HCT116 (cell line): Measurements from ENCODE around the gene TNFAIP8L3. TPM values are rescaled to one million over a fixed set of nuclear protein-coding genes. Genes with fewer than 3 reads are reported as not detected.

Source experiments
- ATAC-seq: fragments of 200-7000 bp; cut with Tn5 transposase; 2 replicates; pipeline ENCODE4 v1.9.1; 2020; ENCODE audit warnings: mild to moderate bottlenecking, moderate library complexity
- BruUV-seq: library from RNA; stranded (reverse); fragments of 400-500 nt; replicated peaks from 2 replicates; lab custom pipeline; 2021; lab: Mats Ljungman, UMichigan
- CTCF ChIA-PET: fragments of 300-600 bp; sonication (Branson Sonifier 250); formaldehyde crosslinking; loops from one replicate; lab custom pipeline; 2021; ENCODE audit warnings: antibody characterized with exemption; lab: Charles Lee
- POLR2A ChIA-PET: fragments of 300-600, 350-600 bp; sonication (Branson Sonifier 250); formaldehyde crosslinking; loops from one replicate; lab custom pipeline; 2021; ENCODE audit warnings: antibody characterized with exemption; lab: Charles Lee
- RAD21 ChIA-PET, 2 experiments: fragments of 300-600 bp; sonication (Branson Sonifier 250); formaldehyde crosslinking; loops; one replicate each; lab custom pipeline; 2023; ENCODE audit warnings: low total read pairs in 2 of 2; ENCODE audit not compliant: uncharacterized antibody in 2 of 2, unreplicated experiment in 2 of 2, low non-redundant PET in 1 of 2; lab: Charles Lee
- DNase-seq: peaks from one replicate; pipeline ENCODE4 v3.0.0-alpha.2; 2010; ENCODE audit warnings: low read depth, low spot score
- H2AFZ ChIP-seq: fragments of 200-600 bp; shearing (Covaris generic), sonication (generic); 2 replicates; pipeline ENCODE4 v1.6.1; 2017; ENCODE audit warnings: low read depth, mixed run types, mixed read lengths, antibody characterized with exemption, low read length; ENCODE audit not compliant: poor library complexity, severe bottlenecking
- H3K27ac ChIP-seq: 2 replicates; pipeline ENCODE4 v1.5.1; 2012; ENCODE audit warnings: low read depth, low read length
- H3K27me3 ChIP-seq: fragments of 200-600 bp; sonication (generic); 2 replicates; pipeline ENCODE4 v1.6.1; 2016; ENCODE audit warnings: mixed run types, low read length, mixed read lengths; ENCODE audit not compliant: insufficient read depth
- H3K36me3 ChIP-seq, 2 experiments: fragments of 200-500 bp in 1 of 2; fragments of 200-600 bp in 1 of 2; sonication (Bioruptor generic) in 1 of 2; sonication (generic) in 1 of 2; 2 replicates each; pipeline versions ENCODE4 v1.5.1 to v1.6.1; 2014 to 2016; ENCODE audit warnings: low read length in 2 of 2, inconsistent platforms in 1 of 2, mixed read lengths in 1 of 2, mixed run types in 1 of 2; ENCODE audit not compliant: insufficient read depth in 2 of 2, control insufficient read depth in 1 of 2
- H3K4me1 ChIP-seq, 2 experiments: fragments of 200-600 bp in 1 of 2; sonication (generic) in 1 of 2; 2 replicates each; pipeline versions ENCODE4 v1.5.1 to v1.6.1; 2012 to 2017; ENCODE audit warnings: low read length in 2 of 2, inconsistent platforms in 1 of 2, mild to moderate bottlenecking in 1 of 2, mixed read lengths in 1 of 2, mixed run types in 1 of 2, moderate library complexity in 1 of 2; ENCODE audit not compliant: insufficient read depth in 2 of 2, control insufficient read depth in 1 of 2
- H3K4me2 ChIP-seq: fragments of 200-600 bp; sonication (generic); 2 replicates; pipeline ENCODE4 v1.6.1; 2017; ENCODE audit warnings: mixed run types, low read length, mixed read lengths
- H3K4me3 ChIP-seq, 2 experiments: fragments of 200-600 bp in 1 of 2; sonication (generic) in 1 of 2; replicated peaks in 1 of 2; 2 replicates each; pipeline ENCODE4 v1.5.1; 2011 to 2016; ENCODE audit warnings: low read length in 2 of 2, control low read depth in 1 of 2, low read depth in 1 of 2, mild to moderate bottlenecking in 1 of 2, mixed read lengths in 1 of 2, mixed run types in 1 of 2
- H3K79me2 ChIP-seq: fragments of 200-600 bp; sonication (generic); 2 replicates; pipeline ENCODE4 v1.6.1; 2017; ENCODE audit warnings: mild to moderate bottlenecking, mixed run types, low read length, moderate library complexity, mixed read lengths; ENCODE audit not compliant: insufficient read depth
- H3K9ac ChIP-seq: fragments of 200-600 bp; sonication (generic); 2 replicates; pipeline ENCODE4 v1.6.1; 2016; ENCODE audit warnings: low read length, mixed read lengths
- H3K9me2 ChIP-seq: fragments of 200-600 bp; sonication (generic), shearing (Covaris generic); 2 replicates; pipeline ENCODE4 v1.6.1; 2017; ENCODE audit warnings: mixed run types, mild to moderate bottlenecking, moderate library complexity; ENCODE audit not compliant: insufficient read depth
- H3K9me3 ChIP-seq, 2 experiments: fragments of 200-500 bp in 1 of 2; fragments of 200-600 bp in 1 of 2; sonication (Bioruptor generic) in 1 of 2; sonication (generic) in 1 of 2; 2 replicates each; pipeline ENCODE4 v1.6.1; 2014 to 2017; ENCODE audit warnings: low read length in 2 of 2, mixed read lengths in 2 of 2, inconsistent platforms in 1 of 2, low read depth in 1 of 2, mild to moderate bottlenecking in 1 of 2, mixed run types in 1 of 2, moderate library complexity in 1 of 2; ENCODE audit not compliant: control insufficient read depth in 1 of 2, insufficient read depth in 1 of 2
- H4K20me1 ChIP-seq: fragments of 200-600 bp; sonication (generic), shearing (Covaris generic); 2 replicates; pipeline ENCODE4 v1.6.1; 2017; ENCODE audit warnings: mixed run types, mild to moderate bottlenecking, moderate library complexity; ENCODE audit not compliant: insufficient read depth
- CBX3 ChIP-seq: IDR thresholded peaks from 2 replicates; pipeline ENCODE4 v1.6.1; 2012; ENCODE audit warnings: low read depth
- CEBPB ChIP-seq: IDR thresholded peaks from 2 replicates; pipeline ENCODE4 v1.6.1; 2012; ENCODE audit warnings: low read depth
- EGR1 ChIP-seq: IDR thresholded peaks from 2 replicates; pipeline ENCODE4 v1.6.1; 2012; ENCODE audit warnings: low read depth
- ELF1 ChIP-seq: IDR thresholded peaks from 2 replicates; pipeline ENCODE4 v1.6.1; 2012; ENCODE audit warnings: low read depth, borderline replicate concordance
- EZH2phosphoT487 ChIP-seq: fragments of 200-600 bp; IDR thresholded peaks from 2 replicates; pipeline ENCODE4 v1.6.1; 2018; ENCODE audit warnings: antibody characterized with exemption, borderline replicate concordance
- JUND ChIP-seq: IDR thresholded peaks from 2 replicates; pipeline ENCODE4 v1.6.1; 2012
- POLR2AphosphoS5 ChIP-seq: IDR thresholded peaks from 2 replicates; pipeline ENCODE4 v1.6.1; 2011; ENCODE audit warnings: mild to moderate bottlenecking, low read depth, low read length, moderate library complexity
- RAD21 ChIP-seq: IDR thresholded peaks from 2 replicates; pipeline ENCODE4 v1.6.1; 2012; ENCODE audit warnings: low read depth, mild to moderate bottlenecking
- SIN3A ChIP-seq: IDR thresholded peaks from 2 replicates; pipeline ENCODE4 v1.6.1; 2012; ENCODE audit warnings: low read depth
- TCF7L2 ChIP-seq: IDR thresholded peaks from 2 replicates; pipeline ENCODE4 v1.7.0; 2011; ENCODE audit warnings: borderline replicate concordance, inconsistent platforms; ENCODE audit not compliant: insufficient read depth, insufficient read length; ENCODE audit errors: extremely low read depth
- YY1 ChIP-seq: IDR thresholded peaks from 2 replicates; pipeline ENCODE4 v1.6.1; 2011; ENCODE audit warnings: low read length, low read depth, moderate library complexity, mild to moderate bottlenecking; ENCODE audit not compliant: insufficient replicate concordance; ENCODE audit errors: extremely low read depth
- ZNF274 ChIP-seq: fragments of 200-500 bp; sonication (Bioruptor generic); IDR thresholded peaks from 2 replicates; pipeline ENCODE4 v1.6.1; 2014; ENCODE audit warnings: mild to moderate bottlenecking, low read depth, low read length, inconsistent platforms
- intact Hi-C: fragments of 100-400 bp; cut with micrococcal nuclease; formaldehyde crosslinking; loops from 2 replicates; pipeline ENCODE4 v1.10.0; 2022
- total RNA-seq: library from RNA; stranded (reverse); gene quantifications from one replicate; pipeline ENCODE4 v1.2.1, GENCODE V29; 2021; ENCODE audit not compliant: unreplicated experiment
- TF ChIP-seq, protein P1 (sequence below): IDR thresholded peaks from 2 replicates; pipeline ENCODE4 v1.6.1; 2012
- TF ChIP-seq, protein P2 (sequence below): IDR thresholded peaks from 2 replicates; pipeline ENCODE4 v1.6.1; 2012; ENCODE audit warnings: low read depth
- TF ChIP-seq, protein P3 (sequence below): IDR thresholded peaks from 2 replicates; pipeline ENCODE4 v1.6.1; 2011; ENCODE audit warnings: mild to moderate bottlenecking, low read length, moderate library complexity; ENCODE audit not compliant: insufficient replicate concordance; ENCODE audit errors: extremely low read depth

Gene TNFAIP8L3
- total RNA-seq, 1 experiment from 2014 or later: 0.47 TPM

DNA sequence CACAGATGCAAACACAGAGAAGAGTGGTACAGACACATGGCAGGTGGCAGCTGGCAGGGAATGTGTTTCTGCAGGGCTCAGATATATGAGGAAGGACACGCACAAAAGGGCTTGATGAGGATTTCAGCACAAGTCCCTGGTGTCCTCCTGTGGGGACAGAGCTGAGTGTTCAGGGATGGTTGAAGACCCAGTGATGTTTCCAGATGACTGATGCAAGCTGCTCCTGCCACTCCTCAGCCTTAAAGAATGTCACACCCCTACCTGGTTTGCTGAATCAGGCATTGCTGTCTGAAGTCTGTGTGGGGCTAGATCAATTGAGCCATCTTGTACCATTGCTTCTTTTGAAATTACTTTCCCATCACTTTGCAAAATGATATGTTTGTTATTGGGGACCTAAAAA, 40.2 kb downstream of the TNFAIP8L3 start:
- H2AFZ ChIP-seq: no peak overlapping the region
- ATAC-seq (no peak), DNase-seq (no peak)
- TF ChIP-seq, protein P1, sequence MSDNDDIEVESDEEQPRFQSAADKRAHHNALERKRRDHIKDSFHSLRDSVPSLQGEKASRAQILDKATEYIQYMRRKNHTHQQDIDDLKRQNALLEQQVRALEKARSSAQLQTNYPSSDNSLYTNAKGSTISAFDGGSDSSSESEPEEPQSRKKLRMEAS: no peak
- TF ChIP-seq SIN3A (no peak), TCF7L2 (no peak), EGR1 (no peak), JUND (no peak), CEBPB (no peak)
- no peaks in the 10 kb centered on the region for H3K4me1 ChIP-seq
- H3K4me2 ChIP-seq: no peak overlapping the region
- CTCF ChIA-PET: no interaction called here
- no peaks in the 10 kb centered on the region; the same call in 1 of the 2 replicates for H3K9me2 ChIP-seq
- no peak overlapping the region for H3K4me3 ChIP-seq
- no peaks in the 10 kb centered on the region for H3K79me2 ChIP-seq
- BruUV-seq: no TSS peak
- no peak overlapping the region for H3K27ac ChIP-seq
- H3K27me3 ChIP-seq: no peaks in the 10 kb centered on the region
- no peaks in the 10 kb centered on the region for H3K9me3 ChIP-seq
- RAD21 ChIA-PET: no interaction called here
- H4K20me1 ChIP-seq: no peaks in the 10 kb centered on the region
- H3K36me3 ChIP-seq: no peaks in the 10 kb centered on the region
- no peak overlapping the region for H3K9ac ChIP-seq
- intact Hi-C loops: no loop called here
- POLR2A ChIA-PET: interaction anchor here (1.3 kb wide), 1 partner anchor 8 kb away, joined by 4 read pairs; no protein-coding TSS in a partner anchor

DNA sequence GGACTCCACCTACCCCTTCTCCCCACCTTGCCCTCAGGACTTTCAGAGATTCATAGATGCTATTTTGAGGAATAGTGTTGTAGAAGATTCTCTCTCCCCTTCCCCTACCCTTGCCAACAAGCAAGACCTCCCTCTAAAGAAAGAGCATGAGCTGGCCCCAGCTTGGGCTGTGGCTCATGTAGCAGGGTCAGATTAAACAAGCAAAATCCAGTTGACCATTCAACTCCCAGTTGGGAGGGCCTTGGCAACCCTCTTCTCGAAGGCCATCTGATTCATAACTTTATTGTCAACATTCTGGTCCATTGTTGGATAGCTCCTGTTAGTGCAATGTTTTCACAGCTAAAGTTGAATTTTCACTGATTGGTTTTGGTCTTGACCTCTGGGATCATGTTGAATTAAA, 41.1 kb downstream of the TNFAIP8L3 start:
- intact Hi-C loops: no loop called here
- ChIA-PET POLR2A (interaction anchor here (1.3 kb wide), 1 partner anchor 9 kb away, joined by 4 read pairs; no protein-coding TSS in a partner anchor), CTCF (no interaction called here)
- no peak for TF ChIP-seq POLR2AphosphoS5
- no peak for TF ChIP-seq ELF1
- TF ChIP-seq YY1: no peak
- TF ChIP-seq, protein P2, sequence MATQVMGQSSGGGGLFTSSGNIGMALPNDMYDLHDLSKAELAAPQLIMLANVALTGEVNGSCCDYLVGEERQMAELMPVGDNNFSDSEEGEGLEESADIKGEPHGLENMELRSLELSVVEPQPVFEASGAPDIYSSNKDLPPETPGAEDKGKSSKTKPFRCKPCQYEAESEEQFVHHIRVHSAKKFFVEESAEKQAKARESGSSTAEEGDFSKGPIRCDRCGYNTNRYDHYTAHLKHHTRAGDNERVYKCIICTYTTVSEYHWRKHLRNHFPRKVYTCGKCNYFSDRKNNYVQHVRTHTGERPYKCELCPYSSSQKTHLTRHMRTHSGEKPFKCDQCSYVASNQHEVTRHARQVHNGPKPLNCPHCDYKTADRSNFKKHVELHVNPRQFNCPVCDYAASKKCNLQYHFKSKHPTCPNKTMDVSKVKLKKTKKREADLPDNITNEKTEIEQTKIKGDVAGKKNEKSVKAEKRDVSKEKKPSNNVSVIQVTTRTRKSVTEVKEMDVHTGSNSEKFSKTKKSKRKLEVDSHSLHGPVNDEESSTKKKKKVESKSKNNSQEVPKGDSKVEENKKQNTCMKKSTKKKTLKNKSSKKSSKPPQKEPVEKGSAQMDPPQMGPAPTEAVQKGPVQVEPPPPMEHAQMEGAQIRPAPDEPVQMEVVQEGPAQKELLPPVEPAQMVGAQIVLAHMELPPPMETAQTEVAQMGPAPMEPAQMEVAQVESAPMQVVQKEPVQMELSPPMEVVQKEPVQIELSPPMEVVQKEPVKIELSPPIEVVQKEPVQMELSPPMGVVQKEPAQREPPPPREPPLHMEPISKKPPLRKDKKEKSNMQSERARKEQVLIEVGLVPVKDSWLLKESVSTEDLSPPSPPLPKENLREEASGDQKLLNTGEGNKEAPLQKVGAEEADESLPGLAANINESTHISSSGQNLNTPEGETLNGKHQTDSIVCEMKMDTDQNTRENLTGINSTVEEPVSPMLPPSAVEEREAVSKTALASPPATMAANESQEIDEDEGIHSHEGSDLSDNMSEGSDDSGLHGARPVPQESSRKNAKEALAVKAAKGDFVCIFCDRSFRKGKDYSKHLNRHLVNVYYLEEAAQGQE: no peak
- no peak for TF ChIP-seq RAD21
- no peak for TF ChIP-seq SIN3A
- TF ChIP-seq CBX3: no peak
- TF ChIP-seq, protein P3, sequence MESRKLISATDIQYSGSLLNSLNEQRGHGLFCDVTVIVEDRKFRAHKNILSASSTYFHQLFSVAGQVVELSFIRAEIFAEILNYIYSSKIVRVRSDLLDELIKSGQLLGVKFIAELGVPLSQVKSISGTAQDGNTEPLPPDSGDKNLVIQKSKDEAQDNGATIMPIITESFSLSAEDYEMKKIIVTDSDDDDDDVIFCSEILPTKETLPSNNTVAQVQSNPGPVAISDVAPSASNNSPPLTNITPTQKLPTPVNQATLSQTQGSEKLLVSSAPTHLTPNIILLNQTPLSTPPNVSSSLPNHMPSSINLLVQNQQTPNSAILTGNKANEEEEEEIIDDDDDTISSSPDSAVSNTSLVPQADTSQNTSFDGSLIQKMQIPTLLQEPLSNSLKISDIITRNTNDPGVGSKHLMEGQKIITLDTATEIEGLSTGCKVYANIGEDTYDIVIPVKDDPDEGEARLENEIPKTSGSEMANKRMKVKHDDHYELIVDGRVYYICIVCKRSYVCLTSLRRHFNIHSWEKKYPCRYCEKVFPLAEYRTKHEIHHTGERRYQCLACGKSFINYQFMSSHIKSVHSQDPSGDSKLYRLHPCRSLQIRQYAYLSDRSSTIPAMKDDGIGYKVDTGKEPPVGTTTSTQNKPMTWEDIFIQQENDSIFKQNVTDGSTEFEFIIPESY: no peak
- TF ChIP-seq EZH2phosphoT487: no peak
- no peak for TF ChIP-seq ZNF274
- TF ChIP-seq TCF7L2: no peak
- TF ChIP-seq CEBPB: no peak

More for the DNA sequence above, 41.1 kb downstream of the TNFAIP8L3 start:
- H3K9me2 ChIP-seq: no peaks in the 10 kb centered on the region; the same call in 1 of the 2 replicates
- H3K36me3 ChIP-seq: no peaks in the 10 kb centered on the region
- no peaks in the 10 kb centered on the region for H3K27me3 ChIP-seq
- no peaks in the 10 kb centered on the region for H4K20me1 ChIP-seq
- no peak overlapping the region for H3K4me3 ChIP-seq
- H3K4me2 ChIP-seq: no peak overlapping the region
- H3K9ac ChIP-seq: no peak overlapping the region
- no peaks in the 10 kb centered on the region for H3K79me2 ChIP-seq
- no peaks in the 10 kb centered on the region for H3K9me3 ChIP-seq
- no peaks in the 10 kb centered on the region for H3K4me1 ChIP-seq
- no TSS peak for BruUV-seq
- ATAC-seq (no peak), DNase-seq (no peak)
- no peak overlapping the region for H3K27ac ChIP-seq
- H2AFZ ChIP-seq: no peak overlapping the region
- RAD21 ChIA-PET: no interaction called here
